ENCODE results near the gene LARGE1.

LARGE1 gene

DNA sequence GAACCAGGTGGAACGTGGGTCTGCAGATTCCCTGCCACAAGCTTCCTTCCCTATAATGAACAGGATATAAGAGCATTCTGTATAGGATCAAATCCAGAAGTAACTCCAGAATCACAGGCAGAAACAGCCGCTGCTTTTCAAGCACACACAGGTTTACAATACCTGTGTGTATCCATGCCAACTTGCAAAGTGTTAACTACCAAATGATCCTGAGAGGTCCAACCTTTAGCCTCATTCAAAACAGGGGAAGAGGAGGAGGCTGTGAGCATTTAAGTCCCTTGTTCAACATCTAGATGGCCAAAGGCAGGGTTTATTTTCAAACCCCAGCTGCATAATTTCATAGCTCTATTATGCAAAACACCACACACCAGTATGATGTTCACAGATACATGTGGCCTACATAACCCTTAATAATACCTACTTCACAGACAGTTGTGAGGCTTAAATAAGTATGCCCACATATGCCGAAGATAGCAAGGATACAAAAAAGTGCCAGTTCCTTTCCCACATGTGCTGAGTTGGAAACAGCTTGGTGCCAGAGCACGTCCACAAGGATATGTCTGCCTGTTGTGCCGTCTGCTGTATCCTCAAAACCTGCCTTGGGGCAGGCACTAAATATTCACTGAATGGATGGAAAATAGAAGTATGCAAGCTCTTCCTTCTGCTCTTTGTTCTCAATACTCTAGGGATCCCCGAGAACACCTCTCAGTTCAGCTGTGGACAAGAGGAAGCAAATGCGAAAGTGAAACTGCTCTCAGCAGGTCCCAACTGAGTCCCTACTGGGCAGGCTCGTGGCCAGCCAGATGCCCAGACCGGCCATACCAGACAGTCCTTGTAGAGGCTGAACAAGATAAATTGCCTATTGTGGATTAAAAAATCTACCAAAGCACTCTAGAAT is 66.8 kb downstream of the LARGE1 start:
- DNase-seq, result peak in 1 of 2 experiments; percentile 17

DNA sequence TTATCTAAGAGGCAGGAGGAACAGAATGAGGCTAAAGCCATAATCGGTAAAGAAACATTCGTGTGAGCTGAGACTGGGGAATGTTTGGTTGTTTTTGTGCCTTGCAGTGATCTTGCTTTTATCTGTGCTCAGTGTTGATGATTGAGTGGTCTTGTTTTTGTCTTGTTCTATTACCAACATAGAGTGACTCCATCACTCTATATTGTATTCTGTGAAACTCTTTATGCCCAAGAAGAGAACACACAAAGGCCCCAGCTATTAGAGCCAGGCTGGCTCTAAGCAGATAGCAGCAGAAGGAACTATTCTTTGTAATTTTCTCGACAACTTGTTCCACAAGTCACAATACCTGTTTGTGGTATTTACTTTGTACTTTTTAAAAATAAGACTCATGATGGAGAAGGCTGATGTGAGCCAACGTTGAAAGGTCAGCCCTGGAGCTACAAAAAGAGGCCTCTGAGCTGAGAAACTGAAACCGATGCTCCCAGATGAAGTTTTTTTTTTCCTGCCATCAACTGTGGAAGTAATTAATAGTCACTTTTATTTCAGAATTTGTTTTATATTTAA is 68.4 kb downstream of the LARGE1 start:
- DNase-seq, result no peak

DNA sequence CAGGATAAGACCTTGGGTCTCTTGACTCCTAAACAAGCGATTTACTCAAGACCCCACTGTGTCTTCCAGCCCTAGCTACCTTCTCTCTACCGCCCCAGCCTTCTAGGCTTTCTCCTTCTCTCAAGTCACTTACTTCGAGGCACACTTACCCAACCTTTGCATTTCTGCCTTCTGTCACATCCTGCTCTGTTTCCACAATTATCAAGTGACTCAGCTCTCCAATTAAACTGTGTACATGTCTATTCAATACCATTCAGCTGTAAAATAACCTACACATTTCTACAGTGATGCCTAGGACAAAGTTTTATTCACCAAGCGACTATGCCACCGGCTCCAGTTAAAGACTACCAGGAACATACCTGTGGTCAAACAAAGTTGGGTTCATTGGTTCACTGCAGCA is 69.0 kb downstream of the LARGE1 start:
- no peak for DNase-seq

DNA sequence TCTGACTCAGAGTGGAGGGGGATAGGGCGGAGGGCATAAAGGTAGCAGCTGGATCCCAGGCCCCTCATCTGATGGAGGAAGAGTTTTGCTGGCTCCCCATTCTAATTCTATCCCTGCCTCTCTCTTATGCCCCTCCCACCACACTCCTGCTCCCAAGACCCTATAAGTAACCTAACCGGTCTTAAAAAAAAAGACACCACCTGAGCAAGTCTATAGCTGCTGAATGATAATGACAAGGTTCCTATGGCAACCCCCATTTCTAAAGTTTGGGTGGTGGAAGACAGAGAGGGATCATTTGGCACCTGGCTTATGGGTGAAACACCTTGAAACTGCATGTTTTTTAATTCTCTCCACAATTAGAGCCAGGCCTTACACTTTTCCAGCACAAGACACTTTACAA is 69.6 kb downstream of the LARGE1 start:
- DNase-seq, result no peak

DNA sequence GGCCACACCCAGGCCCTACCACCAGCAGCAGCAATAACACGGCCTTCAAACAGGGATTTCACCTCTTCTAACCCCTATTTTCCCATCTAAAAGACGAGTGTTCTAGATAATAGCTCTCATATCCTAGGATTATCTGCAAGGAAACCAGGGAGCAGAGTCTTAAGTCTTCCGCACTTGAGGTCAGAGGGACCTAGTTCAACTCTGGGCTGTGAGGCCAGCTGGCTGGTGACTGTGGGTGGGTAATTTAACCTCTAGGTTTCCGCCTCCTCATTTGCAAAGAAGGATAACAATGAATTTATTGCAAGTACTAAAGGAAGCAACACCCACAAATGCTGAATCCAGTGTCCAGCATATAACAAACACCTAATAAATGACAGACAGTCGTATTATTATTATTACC is 70.1 kb downstream of the LARGE1 start:
- DNase-seq, result no peak

DNA sequence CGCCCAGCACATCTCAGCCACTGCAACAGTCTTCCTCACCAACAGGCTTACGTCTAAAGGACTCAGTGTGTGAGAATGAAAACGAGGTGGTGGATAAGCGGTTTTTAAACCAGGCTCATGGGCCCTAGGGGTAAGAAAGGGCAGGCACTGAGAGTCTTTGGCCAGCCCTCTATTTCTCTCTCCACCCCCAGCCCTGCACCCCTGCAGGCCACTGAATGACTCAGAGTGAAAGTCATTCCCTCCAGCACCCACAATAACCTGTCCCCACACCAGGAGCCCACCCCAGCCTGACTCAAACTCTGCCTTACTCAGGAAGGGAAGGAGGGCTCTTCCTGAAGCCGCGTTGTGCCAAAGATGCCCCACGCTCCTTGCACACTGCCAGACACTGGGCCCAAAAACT is 72.0 kb downstream of the LARGE1 start:
- DNase-seq, result no peak

- DNase-seq, result no peak
Measured at GRCh38 chr22:33844273-33844672, 76.0 kb downstream of the LARGE1 start.

DNA sequence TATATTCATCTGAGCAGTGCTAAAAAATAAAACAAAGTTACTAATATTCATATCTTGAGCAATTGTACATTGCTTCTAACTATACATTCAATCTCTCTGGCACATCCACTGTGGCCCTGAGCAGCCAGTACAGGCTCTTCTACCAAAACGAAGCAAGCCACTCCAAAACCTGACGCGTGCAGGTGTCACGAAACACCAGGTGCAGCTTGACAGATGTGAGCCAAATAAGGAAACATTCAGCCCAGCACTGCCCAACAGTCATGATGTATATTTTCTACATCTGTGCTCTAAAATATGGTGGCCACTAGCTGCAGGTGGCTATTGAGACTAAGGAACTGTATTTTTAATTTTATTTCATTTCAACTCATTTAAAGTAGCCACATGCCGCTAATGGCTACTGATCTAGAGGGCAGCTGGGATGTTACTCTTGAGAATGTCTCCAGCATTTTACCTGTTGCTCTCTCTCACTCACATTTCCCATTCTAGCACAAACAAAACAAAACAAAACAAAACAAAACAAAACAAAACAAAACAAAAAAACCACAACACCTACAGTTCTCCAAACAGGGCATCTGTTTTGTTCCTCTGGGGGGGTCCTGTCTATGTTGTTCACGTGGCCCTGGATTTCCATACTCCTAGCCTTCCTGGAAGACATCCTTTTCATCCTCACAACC is 77.7 kb downstream of the LARGE1 start:
- DNase-seq, result no peak

DNA sequence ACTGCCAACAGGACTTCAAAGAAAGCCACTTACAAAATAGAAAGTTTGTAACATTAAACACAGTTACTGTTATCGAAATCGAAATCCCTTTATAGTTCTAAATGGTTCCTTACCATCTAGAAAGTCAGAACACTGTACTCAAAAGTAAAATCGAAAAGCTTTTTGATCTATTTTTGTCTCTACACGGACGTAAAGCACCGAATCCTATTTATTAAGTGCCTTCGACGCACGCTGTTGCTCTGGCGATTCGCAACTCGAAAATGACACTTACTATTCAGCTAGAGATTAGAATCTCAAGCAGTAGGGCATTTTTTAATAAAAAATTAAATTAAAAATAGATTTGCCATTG is 78.3 kb downstream of the LARGE1 start:
- no peak for DNase-seq

- DNase-seq, result no peak
Measured at GRCh38 chr22:33841281-33842005, 78.8 kb downstream of the LARGE1 start.

GRCh38 chr22:33838644-33839043 is 81.6 kb downstream of the LARGE1 start:
- DNase-seq, result no peak

DNA sequence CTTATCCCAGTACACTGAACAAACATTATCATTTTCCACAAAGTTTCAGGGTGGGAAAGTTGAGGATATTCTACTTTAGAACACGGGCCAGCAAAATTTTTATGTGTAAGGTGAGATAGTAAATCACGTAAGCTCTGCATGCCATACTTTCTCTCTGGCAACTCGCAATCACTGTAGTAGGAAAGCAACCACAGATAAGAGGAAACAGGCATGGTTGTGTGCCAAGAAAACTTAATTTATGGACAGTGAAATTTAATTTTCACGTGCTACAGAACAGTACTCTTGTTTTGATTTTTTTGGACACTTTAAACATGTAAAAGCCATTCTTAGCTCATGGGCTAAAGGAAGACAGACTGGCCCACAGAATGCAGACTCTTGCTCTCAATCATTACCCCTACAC is 82.5 kb downstream of the LARGE1 start:
- DNase-seq, result no peak

DNA sequence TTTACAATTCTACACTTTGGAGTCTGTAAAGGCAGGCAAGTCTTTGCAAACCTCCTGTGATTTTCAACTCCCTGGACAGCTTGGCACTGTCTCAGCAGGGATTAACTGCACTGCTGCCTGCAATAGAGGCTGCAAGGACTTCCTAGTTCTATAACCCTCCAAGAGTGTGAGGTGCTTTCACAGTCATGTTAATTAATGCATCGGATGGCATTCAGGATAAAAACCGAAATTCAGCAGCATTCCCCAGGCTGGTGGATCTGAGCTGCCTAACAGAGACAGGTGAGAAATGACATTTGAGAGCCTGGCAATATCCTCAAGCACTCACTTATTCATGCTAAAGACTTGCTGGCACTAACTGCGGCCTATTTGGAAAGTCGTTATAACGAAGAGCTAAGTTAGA is 85.0 kb downstream of the LARGE1 start:
- DNase-seq, result no peak

- no peak for DNase-seq
Measured at GRCh38 chr22:33832558-33833151, 87.6 kb downstream of the LARGE1 start.

DNA sequence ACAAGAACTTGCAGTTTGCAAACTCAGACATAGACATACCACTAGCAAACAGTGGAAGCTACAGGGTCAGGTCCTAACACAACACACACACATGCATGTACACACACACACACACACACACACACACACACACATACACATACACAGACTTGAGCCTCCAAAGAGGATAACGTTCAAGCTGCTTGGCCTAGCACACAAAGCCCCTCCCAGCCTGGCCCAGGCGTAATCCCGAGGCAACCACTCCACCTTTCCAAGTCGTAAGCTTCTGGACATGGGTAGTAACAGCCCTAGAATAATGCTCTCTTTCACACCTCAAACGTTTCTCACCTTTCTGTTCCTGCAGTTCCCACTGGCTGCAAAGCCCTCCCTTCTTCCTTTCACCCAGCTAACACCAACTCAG is 88.6 kb downstream of the LARGE1 start:
- no peak for DNase-seq

- DNase-seq, result no peak
Measured at GRCh38 chr22:33831207-33831606, 89.1 kb downstream of the LARGE1 start.

- no peak for DNase-seq
Measured at GRCh38 chr22:33829546-33830280, 90.6 kb downstream of the LARGE1 start.

DNA sequence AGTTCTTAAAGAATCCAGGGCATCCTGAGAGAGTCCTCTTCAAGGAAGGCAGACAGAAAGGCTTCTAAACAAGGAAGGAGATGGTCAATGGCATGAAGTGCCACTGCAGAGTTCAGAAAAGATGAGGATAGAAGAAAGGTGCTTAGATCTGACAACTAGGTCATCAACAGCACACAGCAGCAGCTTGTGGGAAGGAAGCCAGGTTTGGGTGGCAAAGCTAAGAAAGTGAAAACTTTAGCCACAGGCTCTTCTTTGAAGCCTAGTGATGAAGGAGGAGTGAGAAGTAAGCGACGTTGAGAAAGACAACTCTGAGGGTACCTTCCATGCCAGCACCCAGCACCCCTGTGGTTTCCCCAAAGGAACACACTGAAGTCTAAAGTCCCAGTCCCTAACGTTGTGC is 92.0 kb downstream of the LARGE1 start:
- DNase-seq, result no peak

DNA sequence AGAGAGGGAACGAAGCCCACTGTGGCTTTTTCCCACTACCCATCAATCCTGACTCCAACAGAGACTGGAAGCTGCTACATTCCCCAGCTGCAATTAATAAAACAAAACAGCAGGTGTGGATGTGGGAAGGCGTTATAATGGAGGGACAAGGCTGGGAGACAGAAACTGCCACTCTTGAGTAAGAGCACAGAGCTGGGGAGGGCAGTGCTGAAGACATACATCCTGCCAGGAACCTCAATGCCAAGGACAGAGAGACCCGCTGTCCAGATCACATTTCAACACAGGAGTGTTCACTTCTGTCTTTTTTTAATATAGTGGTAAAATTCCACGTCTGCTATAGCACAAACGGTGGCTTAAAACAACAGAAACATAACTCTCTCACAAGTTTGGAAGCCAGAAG is 94.5 kb downstream of the LARGE1 start:
- no peak for DNase-seq

DNA sequence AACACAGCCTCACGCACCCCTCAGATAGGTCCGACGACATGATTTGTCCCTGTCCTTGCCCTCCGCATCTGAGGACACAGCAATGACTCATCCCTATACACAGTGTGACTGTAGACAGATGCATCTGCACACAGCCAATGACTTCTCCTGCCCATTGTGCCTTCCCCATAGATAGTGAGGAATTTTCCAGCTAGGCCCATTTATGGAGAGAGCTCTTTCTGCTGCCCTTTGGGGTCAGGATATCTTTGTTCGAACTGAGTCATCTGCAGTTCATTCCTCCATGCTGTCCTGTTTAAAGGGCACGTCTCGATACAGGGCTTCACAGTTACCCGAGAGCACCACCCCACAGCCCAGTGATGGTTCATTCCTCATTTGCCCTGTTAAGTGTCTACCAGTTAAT is 96.7 kb downstream of the LARGE1 start:
- no peak for DNase-seq

GRCh38 chr22:33821290-33821689 is 99.0 kb downstream of the LARGE1 start:
- no peak for DNase-seq

GRCh38 chr22:33819743-33820142 is 100.5 kb downstream of the LARGE1 start:
- DNase-seq, result no peak

Measured in activated T-cell treated with anti-CD3 and anti-CD28 coated beads, Interleukin-2, amount 50 U/mL, for 48 hours (primary cell).